ENCODE results near the gene GDPD1. TPM values are rescaled to one million over a fixed set of nuclear protein-coding genes. Genes with fewer than 3 reads are reported as not detected.
A peak's percentile ranks its signal among the peaks of the same experiment; 100 is the strongest.

The GDPD1 gene
- total RNA-seq, 3 donors from 2014 or later = 0.96 to 5.9 (median 4.8) TPM

- H3K27ac ChIP-seq = peak overlapping the region in 1 of 2 donors; percentile 52
- DNase-seq (ENCODE audit: low spot score in 2 of 2) = no peak
- no peaks in the 10 kb centered on the region for H3K36me3 ChIP-seq
- H3K9me3 ChIP-seq = no peaks in the 10 kb centered on the region
- intact Hi-C loops (cut with DNase I; ENCODE audit: low total_unique reads) = no loop called here
- no peaks in the 10 kb centered on the region for H3K4me1 ChIP-seq
- no peak for TF ChIP-seq CTCF (IDR thresholded peaks at IDR 0.05)
- no peak for TF ChIP-seq POLR2AphosphoS5 (IDR thresholded peaks at IDR 0.05)
- no peak for TF ChIP-seq POLR2A (IDR thresholded peaks at IDR 0.05)
- H3K4me3 ChIP-seq = no peak overlapping the region
- no peaks in the 10 kb centered on the region for H3K27me3 ChIP-seq
Measured at GRCh38 chr17:59296190-59296589, 75.9 kb downstream of the GDPD1 start.

- no peaks in the 10 kb centered on the region for H3K4me1 ChIP-seq
- H3K27ac ChIP-seq = no peak overlapping the region
- no peak for TF ChIP-seq POLR2AphosphoS5 (IDR thresholded peaks at IDR 0.05)
- TF ChIP-seq CTCF (IDR thresholded peaks at IDR 0.05) = no peak
- no peak for TF ChIP-seq POLR2A (IDR thresholded peaks at IDR 0.05)
- no peak overlapping the region for H3K4me3 ChIP-seq
- intact Hi-C loops (cut with DNase I; ENCODE audit: low total_unique reads) = no loop called here
- no peak for DNase-seq (ENCODE audit: low spot score in 2 of 2)
- no peaks in the 10 kb centered on the region for H3K36me3 ChIP-seq
- no peaks in the 10 kb centered on the region for H3K27me3 ChIP-seq
- no peaks in the 10 kb centered on the region for H3K9me3 ChIP-seq
Measured at GRCh38 chr17:59298521-59298920, 78.2 kb downstream of the GDPD1 start.

- Histone ChIP-seq H3K36me3 (no peaks in the 10 kb centered on the region), H3K9me3 (no peaks in the 10 kb centered on the region), H3K4me3 (no peak overlapping the region), H3K4me1 (no peaks in the 10 kb centered on the region), H3K27ac (no peak overlapping the region), H3K27me3 (no peaks in the 10 kb centered on the region)
- TF ChIP-seq POLR2AphosphoS5 (IDR thresholded peaks at IDR 0.05) (no peak), POLR2A (IDR thresholded peaks at IDR 0.05) (no peak), CTCF (IDR thresholded peaks at IDR 0.05) (no peak)
- no peak for DNase-seq (ENCODE audit: low spot score in 2 of 2)
- intact Hi-C loops (cut with DNase I; ENCODE audit: low total_unique reads) = loop anchor here (10.0 kb wide), 1 partner anchor 135 kb away; no protein-coding TSS in a partner anchor
Measured at GRCh38 chr17:59299400-59300092, 79.2 kb downstream of the GDPD1 start.

GRCh38 chr17:59300941-59301340, 80.6 kb downstream of the GDPD1 start:
- DNase-seq (ENCODE audit: low spot score in 2 of 2) = no peak
- intact Hi-C loops (cut with DNase I; ENCODE audit: low total_unique reads) = loop anchor here (10.0 kb wide), 1 partner anchor 134 kb away; no protein-coding TSS in a partner anchor
- H3K27ac ChIP-seq = no peak overlapping the region
- no peak overlapping the region for H3K4me3 ChIP-seq
- no peaks in the 10 kb centered on the region for H3K4me1 ChIP-seq
- H3K36me3 ChIP-seq = no peaks in the 10 kb centered on the region
- TF ChIP-seq POLR2A (IDR thresholded peaks at IDR 0.05) = no peak
- TF ChIP-seq CTCF (IDR thresholded peaks at IDR 0.05) = no peak
- no peak for TF ChIP-seq POLR2AphosphoS5 (IDR thresholded peaks at IDR 0.05)
- H3K27me3 ChIP-seq = no peaks in the 10 kb centered on the region
- H3K9me3 ChIP-seq = no peaks in the 10 kb centered on the region

GRCh38 chr17:59304811-59305210, 84.5 kb downstream of the GDPD1 start:
- TF ChIP-seq POLR2A (IDR thresholded peaks at IDR 0.05) (no peak), POLR2AphosphoS5 (IDR thresholded peaks at IDR 0.05) (no peak), CTCF (IDR thresholded peaks at IDR 0.05) (no peak)
- Histone ChIP-seq H3K27ac (no peak overlapping the region), H3K4me3 (no peak overlapping the region), H3K27me3 (no peaks in the 10 kb centered on the region), H3K4me1 (no peaks in the 10 kb centered on the region), H3K36me3 (no peaks in the 10 kb centered on the region), H3K9me3 (no peaks in the 10 kb centered on the region)
- intact Hi-C loops (cut with DNase I; ENCODE audit: low total_unique reads) = loop anchor here (10.0 kb wide), 1 partner anchor 130 kb away; no protein-coding TSS in a partner anchor
- no peak for DNase-seq (ENCODE audit: low spot score in 2 of 2)

Measured in breast epithelium (tissue), 4 donors.